HG03039 (cell line): Measurements from ENCODE around the gene HSFX4.
"Not testable (repeated sequence)": the region's sequence is repeated elsewhere in the genome, so short reads cannot be mapped to it uniquely, and the experiment has no call there.

Source experiments
- ATAC-seq: cut with Tn5 transposase; IDR thresholded peaks from one replicate; pipeline ENCODE4 v1.9.1; 2021; ENCODE audit warnings: mild to moderate bottlenecking, moderate library complexity; ENCODE audit not compliant: unreplicated experiment

Gene HSFX4

DNA sequence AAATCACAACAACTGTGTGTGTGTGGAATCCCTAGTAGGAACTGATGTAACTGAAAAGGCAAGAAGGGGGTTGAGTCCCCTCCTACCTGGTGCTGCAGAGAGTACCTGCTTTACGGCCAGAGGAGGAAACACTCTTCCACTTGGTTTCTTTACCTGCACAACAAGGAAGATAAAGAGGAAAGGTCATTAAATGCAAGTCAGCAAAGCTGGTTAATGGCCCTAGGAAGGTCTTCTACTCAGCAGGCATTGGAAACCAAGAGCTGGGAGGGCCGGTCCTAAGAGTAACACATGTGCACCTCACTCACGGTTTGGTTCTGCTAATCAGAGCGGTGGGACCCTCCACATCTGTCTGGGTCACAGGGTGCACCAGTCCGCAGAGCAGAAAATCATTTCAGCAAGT, 8.0 kb downstream of the HSFX4 start:
- not testable (repeated sequence) for ATAC-seq

DNA sequence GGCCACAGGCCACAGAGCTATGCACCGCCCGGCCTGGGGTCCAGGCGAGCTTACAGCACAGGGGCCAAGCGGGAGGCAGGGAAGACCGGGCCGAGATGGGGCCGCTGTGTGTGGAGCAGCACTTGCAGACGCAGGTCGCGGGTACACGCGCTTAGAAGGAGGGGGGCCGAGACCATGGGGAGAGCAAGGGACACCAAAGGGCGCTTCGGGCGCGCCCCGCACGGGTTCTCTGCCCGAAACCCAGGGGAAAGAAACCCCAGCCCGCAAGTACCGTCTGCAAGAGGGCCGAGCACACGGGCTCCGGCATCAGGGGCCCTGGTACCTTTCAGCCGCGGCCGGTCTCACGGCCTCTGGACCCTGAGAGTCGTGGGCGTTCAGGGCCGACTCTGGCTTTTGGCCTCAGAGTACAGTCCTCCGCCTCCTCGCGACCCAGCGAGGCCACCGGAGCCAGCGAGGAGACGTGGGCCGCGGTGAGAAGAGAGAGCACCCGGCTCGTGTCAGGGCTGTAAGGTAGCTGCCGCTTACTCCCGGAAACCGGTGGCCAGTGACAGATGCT, 8.6 kb downstream of the HSFX4 start:
- ATAC-seq: peak; percentile 2

DNA sequence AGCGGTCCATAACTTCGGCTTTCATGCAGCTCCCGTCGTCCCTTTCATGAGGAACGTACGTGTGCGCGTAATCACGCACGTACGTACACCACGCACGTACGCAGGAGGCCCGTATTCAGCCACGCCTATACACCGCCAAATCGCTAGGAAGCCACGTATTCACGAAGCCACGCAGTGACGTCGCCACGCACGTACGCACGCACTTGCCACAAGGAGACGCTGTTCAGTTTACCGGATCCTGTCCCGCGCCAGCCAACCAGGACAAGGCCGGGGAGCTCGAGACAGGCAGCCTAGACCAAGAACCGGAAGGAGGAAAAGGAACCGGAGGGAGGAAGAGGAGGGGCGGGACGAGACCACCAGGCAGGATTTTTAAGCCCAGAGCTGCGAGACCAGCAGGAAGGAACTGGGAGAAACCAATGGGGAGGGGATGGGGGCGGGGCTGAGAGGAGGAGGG, 9.1 kb downstream of the HSFX4 start, which contains the start of gene EOLA2:
Gene EOLA2 (minus strand): TSS at position 65 of the 454 bp plus-strand sequence. CDS start 4,617 bp downstream, outside the sequence.
- ATAC-seq: peak; percentile 67

DNA sequence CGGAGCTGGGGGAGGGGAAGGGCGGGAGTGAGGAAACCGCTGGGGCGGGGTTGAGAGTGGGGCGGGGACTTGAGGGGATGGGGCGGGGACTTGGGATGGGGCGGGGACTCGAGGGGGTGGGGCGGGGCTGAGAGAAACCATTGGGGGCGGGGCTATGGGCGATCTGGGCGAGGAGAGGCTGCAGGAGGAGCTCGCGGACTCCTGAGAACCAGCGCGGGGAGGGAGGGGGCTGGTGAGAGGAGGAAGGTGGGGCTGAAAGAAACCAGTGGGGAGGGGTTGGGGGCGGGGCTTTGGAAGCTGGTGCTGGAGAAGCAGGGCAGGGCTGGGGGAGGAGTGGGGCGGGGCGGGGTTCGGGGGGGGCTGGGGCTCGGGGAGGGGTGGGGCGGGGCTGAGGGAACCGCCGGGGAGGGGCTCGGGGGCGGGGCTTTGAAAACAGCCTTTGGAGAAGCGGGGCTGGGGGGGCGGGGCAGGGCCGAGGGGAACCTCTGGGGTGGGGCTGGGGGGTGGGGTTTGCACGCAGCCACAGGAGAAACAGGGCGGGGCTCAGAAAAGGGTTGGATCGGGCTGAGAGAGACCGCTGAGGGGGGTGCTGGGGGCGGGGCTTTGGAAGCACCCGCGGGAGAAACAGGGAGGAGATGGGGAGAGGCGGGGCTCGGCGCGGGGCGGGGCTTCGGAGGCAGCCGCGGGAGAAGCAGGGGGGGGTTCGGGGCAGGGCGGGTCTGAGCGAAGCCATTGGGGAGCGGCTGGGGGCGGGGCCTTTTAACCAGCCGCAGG, 9.7 kb downstream of the HSFX4 start:
- no peak for ATAC-seq

DNA sequence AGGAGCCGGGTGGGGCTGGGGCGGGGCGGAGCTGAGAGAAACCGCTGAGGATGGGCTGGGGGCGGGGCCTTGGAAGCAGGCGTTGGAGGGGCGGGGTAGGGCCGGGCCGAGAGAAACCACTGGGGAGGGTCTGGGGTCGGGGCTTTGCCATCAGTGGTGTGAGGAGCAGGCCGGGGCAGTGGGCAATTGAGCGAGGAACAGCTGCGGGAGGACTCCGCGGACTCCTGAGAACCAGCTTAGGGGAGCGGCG, 10.2 kb downstream of the HSFX4 start:
- peak; percentile 14 for ATAC-seq

DNA sequence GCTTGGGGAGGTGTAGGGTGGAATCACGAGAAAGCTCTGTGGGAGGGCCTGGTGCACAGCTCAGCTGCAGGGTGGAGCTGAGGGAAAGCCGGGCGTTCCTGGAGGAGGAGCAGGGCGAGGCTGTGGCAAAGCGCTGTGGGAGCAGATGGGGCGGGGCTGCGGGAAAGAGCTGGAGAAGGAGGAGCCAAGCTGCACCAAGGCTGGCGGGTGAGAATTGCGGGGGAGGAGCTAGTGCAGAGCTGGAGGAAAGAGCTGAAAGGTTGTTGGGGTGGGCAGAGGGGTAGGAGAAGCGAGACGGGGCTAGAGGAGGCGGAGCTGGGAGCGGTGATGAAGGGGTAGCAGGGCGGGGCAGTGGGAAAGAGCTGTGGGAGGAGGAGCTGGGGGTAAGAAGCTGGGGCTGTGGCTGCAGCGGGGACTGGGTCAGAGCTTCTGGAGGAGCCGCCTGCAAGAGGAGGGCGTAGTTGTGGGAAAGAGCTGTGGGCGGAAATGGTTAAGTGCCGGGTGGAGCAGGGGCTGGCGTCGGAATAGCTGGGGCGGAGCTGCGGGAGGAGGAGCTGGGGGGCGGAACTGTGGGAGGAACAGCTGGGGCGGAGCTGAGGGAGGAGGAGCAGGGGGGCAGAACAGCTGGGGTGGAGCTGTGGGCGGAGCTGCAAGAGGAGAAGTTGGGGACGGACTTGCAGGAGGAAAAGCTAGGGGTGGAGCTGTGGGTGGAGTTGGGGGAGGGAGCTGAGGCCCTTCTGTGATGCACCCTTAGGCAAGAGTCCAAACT, 10.7 kb downstream of the HSFX4 start:
- ATAC-seq: peak; percentile 34

DNA sequence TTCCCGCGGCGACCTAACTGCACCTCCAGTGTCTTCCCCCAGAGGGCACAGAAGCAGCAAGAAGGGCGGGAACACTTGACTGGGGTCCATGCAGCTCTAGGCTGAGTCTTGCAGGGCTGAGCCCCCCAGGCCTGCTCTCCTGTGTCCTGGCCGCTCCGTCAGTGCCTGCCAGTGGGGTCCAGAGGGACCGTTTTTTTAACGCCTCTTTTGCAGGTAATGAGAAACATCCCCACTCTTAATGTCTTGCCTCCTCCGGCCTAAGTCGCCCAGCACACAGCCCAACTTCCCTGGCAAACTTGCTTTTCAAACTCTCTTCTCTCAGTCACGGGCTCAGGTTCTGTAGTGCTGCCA, 11.3 kb downstream of the HSFX4 start:
- not testable (repeated sequence) for ATAC-seq

DNA sequence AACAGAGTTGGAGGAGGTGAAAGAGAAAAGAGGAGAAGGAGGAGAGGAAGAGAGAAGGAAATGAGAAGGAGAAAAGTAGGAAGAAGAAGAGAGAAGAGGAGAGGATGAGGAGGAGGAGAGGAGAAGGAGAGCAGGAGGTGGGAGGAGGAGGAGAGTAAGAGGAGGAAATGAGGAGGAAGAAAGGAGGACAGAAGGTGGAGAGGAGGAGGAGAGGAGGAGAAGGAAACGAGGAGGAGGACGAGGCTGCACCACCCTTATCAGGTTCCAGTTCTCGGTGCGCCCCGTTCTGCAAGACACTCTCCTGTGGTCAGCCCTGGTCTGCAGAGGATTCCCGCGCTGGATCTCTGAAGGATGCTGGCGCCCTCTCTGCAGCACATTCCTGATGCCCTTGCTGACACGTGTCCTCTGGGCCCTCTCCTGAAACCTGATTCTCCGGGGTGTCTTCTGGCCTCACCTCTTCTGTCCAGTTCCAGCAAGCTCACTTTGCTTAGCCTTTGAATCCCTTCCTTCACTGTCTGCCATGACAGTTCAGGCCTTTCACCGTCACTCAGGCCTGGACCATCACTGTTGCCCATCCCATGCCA, 15.8 kb downstream of the HSFX4 start:
- ATAC-seq: not testable (repeated sequence)

DNA sequence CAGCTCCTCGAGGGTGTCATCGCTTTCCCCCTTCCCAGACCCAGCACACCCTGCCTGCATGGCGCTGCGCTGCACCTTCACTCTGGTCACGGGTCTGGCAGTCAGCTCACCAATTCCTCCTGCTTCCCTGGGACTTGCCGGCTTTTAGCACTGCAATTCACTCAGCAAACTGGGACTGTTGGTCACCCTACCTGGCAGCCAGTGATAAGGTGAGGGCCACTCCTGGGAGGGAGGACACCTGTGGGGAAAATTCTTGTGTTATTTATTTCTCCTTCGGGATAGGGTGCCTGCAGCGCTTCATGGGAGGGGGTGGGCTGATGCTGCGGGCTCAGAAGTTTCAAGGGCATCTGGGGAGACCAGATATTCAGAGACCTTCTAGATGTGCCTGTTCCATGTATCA, 16.4 kb downstream of the HSFX4 start:
- not testable (repeated sequence) for ATAC-seq

DNA sequence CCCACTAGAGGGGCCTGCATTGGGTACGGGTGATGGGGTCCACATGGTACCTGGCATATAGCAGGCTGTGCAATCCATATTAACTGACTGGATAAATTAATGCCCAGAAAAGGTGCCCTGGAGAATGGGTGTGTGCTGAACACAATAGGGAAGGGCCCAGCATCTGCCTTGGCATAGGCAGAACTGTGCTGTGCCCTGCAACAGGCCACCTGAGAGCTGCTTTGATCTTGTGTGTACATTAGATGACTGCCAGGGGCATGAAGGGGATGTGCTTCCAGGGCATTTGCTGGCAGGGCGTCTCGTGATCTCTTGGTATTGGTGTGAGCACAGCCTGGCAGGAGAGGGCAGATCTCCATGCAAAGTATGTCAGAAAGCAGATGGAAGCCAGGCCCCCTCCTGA, 17.6 kb downstream of the HSFX4 start:
- not testable (repeated sequence) for ATAC-seq

DNA sequence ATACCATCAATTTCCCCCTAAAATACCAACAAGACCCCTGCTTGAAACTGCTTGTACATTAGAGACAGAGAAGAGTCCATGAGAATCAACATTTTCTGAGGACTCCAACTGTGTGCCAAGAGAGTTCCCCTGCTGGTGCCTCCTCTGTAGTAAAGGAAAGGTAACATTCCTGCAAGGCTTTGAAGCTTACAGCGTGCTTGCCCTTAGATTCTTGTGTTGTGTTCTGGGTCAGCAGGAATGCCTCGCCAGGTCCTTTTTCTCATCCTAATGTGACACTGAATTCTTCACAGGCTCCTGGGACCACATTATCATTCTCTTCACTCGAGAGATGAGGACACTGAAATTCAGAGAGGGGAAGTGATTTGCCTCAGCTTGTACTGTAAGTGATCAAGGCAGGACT, 18.6 kb downstream of the HSFX4 start:
- ATAC-seq: no peak

DNA sequence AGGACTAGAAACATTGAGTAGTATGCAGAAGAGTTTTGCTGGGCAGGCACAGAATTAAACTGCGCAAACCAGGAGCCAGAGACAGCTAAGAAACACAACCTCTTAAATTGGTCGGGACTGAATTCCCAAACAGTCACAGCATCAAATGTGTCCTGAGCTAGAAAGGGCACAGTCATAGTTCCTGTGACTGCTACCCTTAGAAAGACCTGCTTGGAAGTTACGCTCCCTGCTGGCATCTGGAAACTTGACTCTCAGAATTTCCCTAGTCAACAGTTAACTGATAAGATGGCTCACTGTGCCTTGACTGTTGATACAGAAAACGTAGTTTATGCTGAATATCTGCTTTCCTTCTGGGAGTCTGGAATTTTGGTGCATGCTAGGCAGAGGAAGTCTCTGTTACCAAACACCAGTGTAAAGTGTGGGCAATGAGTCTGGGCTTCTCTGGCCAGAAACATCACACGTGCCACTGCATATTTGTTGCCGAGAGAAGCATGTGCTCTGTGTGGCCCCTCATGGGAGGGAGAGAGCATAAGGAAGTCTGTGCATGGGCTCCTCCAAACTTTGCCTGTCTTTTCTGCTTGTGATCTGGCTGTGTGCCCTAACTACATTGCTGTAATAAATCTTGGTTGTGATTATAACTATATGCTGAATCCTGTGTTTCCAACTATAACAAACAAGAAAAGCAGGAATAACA, 20.5 kb downstream of the HSFX4 start:
- ATAC-seq: no peak

DNA sequence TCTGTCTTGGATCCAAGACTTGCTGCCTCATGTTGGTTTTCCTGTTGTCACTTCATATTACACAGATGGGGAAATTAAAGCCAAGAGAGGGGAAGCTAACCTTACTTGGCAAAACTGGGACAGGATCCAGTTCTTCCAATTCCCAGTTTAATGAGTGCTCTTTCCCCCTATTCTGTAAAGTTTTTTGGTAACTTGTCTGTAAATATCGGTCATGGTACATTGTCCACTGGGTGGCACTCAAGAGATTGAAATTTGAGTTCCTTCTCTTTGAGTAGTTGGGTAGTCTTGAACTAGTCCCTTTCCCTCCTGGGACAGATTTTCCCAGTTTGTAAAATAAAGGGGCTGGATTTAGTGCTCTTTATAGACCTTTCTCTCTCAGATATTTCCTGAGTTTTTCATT, 21.3 kb downstream of the HSFX4 start:
- no peak for ATAC-seq

DNA sequence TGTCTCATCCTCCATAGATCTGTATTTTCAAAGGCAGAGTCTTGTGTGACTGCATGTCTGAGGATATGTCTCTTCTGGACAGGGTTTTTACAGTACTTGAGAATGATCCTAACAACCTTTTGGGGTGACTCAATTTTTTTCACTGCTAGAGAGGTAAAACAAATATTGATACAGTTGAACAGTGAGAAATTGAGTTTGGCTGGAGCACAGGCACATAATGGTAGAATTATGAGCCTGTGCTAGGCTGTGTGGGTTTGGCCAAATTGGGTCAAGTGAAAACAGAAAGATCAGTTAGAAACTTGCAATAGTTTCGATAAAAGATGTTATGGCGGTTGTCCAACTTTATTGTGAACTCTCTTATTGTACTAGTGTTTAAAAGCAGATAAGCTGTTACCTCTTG, 32.2 kb downstream of the HSFX4 start:
- ATAC-seq: no peak

DNA sequence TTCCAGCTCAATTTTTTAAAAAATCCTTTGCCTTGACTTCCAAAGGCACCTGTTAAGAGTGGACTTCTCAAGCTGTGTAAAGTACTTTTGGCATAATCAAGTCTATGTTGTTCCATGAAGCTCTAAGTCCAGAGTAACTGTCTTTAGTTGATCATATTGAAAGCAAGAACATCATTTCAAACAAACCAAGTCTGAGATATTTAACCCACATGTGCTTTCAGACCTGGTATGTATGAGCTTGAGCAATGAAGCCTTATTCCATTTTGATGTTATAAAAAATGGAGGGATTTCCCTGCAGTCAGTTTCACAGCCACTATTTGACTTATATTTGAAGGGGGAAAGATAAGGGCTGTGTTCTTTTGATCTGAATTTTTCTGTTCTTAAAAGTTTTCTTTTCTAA, 32.6 kb downstream of the HSFX4 start:
- ATAC-seq: no peak

DNA sequence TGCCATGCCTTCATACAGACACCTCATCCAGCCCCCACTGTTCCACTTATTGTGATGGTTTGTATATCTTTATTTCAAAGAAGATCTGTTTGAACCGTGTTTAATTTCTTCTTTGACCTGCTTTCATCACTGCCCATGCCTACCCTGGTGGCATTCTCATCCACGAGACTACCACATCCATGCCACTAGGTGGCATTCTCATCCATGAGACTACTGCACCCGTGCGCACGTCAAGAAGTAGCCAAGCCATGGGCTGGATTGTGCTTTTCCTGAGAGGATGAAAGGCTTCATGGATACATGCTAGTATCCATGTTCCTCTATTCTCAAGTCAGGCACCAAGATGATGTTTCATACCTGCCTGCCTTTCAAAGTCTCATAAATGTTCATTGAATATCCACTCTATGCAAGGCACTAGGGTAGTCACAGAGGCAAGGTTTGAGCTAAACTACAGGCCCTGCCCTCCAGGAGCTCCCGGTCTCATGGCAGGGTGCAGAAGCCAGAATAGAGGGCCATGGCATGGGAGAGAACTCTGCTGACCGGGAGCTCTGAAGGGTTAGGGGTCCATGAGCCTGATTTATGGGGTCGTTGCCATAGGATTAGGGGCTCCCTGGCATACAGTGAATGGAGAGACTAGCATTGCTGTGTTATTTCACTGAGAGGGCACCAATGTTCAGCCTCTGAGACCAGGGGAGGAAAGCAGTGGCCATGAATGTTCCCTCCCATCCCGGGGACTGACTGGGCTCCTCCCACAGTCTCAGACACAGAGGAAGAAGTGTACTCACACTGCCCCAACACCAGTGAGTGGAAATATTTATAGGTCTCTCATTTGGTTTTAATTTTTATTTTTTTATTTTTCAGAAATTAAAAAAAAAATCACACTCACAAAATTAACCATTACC, 33.7 kb downstream of the HSFX4 start:
- no peak for ATAC-seq

DNA sequence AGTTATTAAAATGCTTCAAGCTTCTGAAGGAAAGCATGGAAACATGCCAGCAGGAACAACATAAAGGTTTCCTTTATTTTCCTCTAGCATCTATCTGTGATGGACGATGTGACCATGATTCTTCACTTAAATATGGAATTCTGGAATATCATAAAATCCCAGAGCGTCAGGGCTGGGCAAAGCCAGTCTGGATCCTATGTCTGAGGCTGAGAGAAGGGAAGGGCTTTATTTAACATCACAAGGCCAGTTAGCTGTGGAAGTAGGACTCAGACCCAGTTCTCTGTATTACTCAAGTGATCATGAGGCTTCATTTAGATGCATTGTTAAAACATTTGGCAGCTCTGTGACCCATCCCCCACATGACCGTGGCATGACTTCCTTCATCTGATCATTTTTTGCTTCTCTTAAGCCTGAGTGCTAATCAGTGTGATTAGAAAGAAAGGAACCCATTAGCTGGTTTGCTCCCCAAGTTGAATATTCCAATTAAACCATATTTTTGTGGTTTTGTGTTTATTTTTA, 49.8 kb downstream of the HSFX4 start:
- ATAC-seq: no peak
